SK-N-SH treated with all-trans-retinoic acid at 6 μM for 48 hours (cell line): Measurements from ENCODE around the gene FICD.

Source experiments
- ATAC-seq: fragments of 200-7000 bp; cut with Tn5 transposase; 3 replicates; pipeline ENCODE4 v1.9.1; 2020; ENCODE audit warnings: mild to moderate bottlenecking, moderate library complexity
- ARNTL ChIP-seq: fragments of 450-650 bp; formaldehyde crosslinking; IDR thresholded peaks from 2 replicates; pipeline ENCODE4 v1.5.0; 2020; ENCODE audit warnings: low read depth, mild to moderate bottlenecking, moderate library complexity, borderline replicate concordance
- BACH2 ChIP-seq: fragments of 250-450 bp; sonication (Bioruptor Pico); IDR thresholded peaks from 2 replicates; pipeline ENCODE4 v1.9.0; 2021; ENCODE audit warnings: mild to moderate bottlenecking, borderline replicate concordance
- CSDC2 ChIP-seq: fragments of 250-450 bp; sonication (Bioruptor Pico); IDR thresholded peaks from 2 replicates; pipeline ENCODE4 v1.5.0; 2020; ENCODE audit warnings: mild to moderate bottlenecking, moderate library complexity
- CSRNP3 ChIP-seq: fragments of 250-450 bp; sonication (Bioruptor Pico); IDR thresholded peaks from 2 replicates; pipeline ENCODE4 v1.5.1; 2021; ENCODE audit warnings: mild to moderate bottlenecking, moderate library complexity
- GLIS3 ChIP-seq: fragments of 250-450 bp; sonication (Bioruptor Pico); IDR thresholded peaks from 2 replicates; pipeline ENCODE4 v1.5.0; 2020; ENCODE audit warnings: mild to moderate bottlenecking, moderate library complexity
- OSR1 ChIP-seq: fragments of 250-450 bp; sonication (Bioruptor Pico); IDR thresholded peaks from 2 replicates; pipeline ENCODE4 v1.8.0; 2022; ENCODE audit warnings: moderate library complexity, mild to moderate bottlenecking, inconsistent platforms
- PATZ1 ChIP-seq: fragments of 250-450 bp; sonication (Bioruptor Pico); IDR thresholded peaks from 2 replicates; pipeline ENCODE4 v1.8.0; 2020; ENCODE audit warnings: mild to moderate bottlenecking, moderate library complexity, borderline replicate concordance
- POU6F1 ChIP-seq: fragments of 250-450 bp; sonication (Bioruptor Pico); IDR thresholded peaks from 2 replicates; pipeline ENCODE4 v1.8.0; 2021; ENCODE audit warnings: low read depth, mild to moderate bottlenecking, moderate library complexity, borderline replicate concordance
- PPARA ChIP-seq: fragments of 250-450 bp; sonication (Bioruptor Pico); IDR thresholded peaks from 2 replicates; pipeline ENCODE4 v1.5.0; 2020; ENCODE audit warnings: mild to moderate bottlenecking, borderline replicate concordance
- RARB ChIP-seq: fragments of 250-450 bp; sonication (Bioruptor Pico); IDR thresholded peaks from 2 replicates; pipeline ENCODE4 v1.8.0; 2021; ENCODE audit warnings: mild to moderate bottlenecking, moderate library complexity
- SNAI2 ChIP-seq: fragments of 250-450 bp; sonication (Bioruptor Pico); IDR thresholded peaks from 2 replicates; pipeline ENCODE4 v1.5.0; 2020; ENCODE audit warnings: mild to moderate bottlenecking, moderate library complexity
- TOX ChIP-seq: fragments of 250-450 bp; sonication (Bioruptor Pico); IDR thresholded peaks from 2 replicates; pipeline ENCODE4 v1.8.0; 2021; ENCODE audit warnings: mild to moderate bottlenecking, moderate library complexity, borderline replicate concordance
- ZC3H10 ChIP-seq: fragments of 250-450 bp; sonication (Bioruptor Pico); IDR thresholded peaks from 2 replicates; pipeline ENCODE4 v1.5.1; 2021; ENCODE audit warnings: mild to moderate bottlenecking, moderate library complexity
- ZFP3 ChIP-seq: fragments of 250-450 bp; sonication (Bioruptor Pico); IDR thresholded peaks from 2 replicates; pipeline ENCODE4 v1.5.0; 2020; ENCODE audit warnings: mild to moderate bottlenecking, moderate library complexity
- ZNF565 ChIP-seq: fragments of 450-650 bp; formaldehyde crosslinking; conservative IDR thresholded peaks from 2 replicates; pipeline ENCODE4 v1.5.0; 2020; ENCODE audit warnings: low read depth, mild to moderate bottlenecking, moderate library complexity
- ZNF8 ChIP-seq: fragments of 450-650 bp; formaldehyde crosslinking; IDR thresholded peaks from 2 replicates; pipeline ENCODE4 v1.5.0; 2020; ENCODE audit warnings: mild to moderate bottlenecking, moderate library complexity
- TF ChIP-seq, protein P1 (sequence below): fragments of 250-450 bp; sonication (Bioruptor Pico); IDR thresholded peaks from 2 replicates; pipeline ENCODE4 v1.5.0; 2020; ENCODE audit warnings: mild to moderate bottlenecking, moderate library complexity

The FICD gene

GRCh38 chr12:108505129-108505528, 9.9 kb upstream of the FICD start:
- no peak for ATAC-seq
- no peak for TF ChIP-seq ZNF8 (CRISPR knock-in tag)
- no peak for TF ChIP-seq ZC3H10 (CRISPR knock-in tag)
- TF ChIP-seq POU6F1 (CRISPR knock-in tag): no peak
- no peak for TF ChIP-seq GLIS3 (CRISPR knock-in tag)
- TF ChIP-seq, protein P1, sequence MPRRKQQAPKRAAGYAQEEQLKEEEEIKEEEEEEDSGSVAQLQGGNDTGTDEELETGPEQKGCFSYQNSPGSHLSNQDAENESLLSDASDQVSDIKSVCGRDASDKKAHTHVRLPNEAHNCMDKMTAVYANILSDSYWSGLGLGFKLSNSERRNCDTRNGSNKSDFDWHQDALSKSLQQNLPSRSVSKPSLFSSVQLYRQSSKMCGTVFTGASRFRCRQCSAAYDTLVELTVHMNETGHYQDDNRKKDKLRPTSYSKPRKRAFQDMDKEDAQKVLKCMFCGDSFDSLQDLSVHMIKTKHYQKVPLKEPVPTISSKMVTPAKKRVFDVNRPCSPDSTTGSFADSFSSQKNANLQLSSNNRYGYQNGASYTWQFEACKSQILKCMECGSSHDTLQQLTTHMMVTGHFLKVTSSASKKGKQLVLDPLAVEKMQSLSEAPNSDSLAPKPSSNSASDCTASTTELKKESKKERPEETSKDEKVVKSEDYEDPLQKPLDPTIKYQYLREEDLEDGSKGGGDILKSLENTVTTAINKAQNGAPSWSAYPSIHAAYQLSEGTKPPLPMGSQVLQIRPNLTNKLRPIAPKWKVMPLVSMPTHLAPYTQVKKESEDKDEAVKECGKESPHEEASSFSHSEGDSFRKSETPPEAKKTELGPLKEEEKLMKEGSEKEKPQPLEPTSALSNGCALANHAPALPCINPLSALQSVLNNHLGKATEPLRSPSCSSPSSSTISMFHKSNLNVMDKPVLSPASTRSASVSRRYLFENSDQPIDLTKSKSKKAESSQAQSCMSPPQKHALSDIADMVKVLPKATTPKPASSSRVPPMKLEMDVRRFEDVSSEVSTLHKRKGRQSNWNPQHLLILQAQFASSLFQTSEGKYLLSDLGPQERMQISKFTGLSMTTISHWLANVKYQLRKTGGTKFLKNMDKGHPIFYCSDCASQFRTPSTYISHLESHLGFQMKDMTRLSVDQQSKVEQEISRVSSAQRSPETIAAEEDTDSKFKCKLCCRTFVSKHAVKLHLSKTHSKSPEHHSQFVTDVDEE (CRISPR knock-in tag): no peak
- TF ChIP-seq BACH2: no peak
- no peak for TF ChIP-seq ZFP3 (CRISPR knock-in tag)
- TF ChIP-seq ARNTL (CRISPR knock-in tag): no peak
- no peak for TF ChIP-seq ZNF565 (CRISPR knock-in tag)
- TF ChIP-seq TOX (CRISPR knock-in tag): no peak
- TF ChIP-seq PATZ1: no peak
- TF ChIP-seq PPARA (CRISPR knock-in tag): no peak
- TF ChIP-seq CSDC2 (CRISPR knock-in tag): no peak

- TF ChIP-seq RARB: no peak
- no peak for TF ChIP-seq GLIS3 (CRISPR knock-in tag)
- ATAC-seq: no peak
Measured at GRCh38 chr12:108507971-108508642, 7.0 kb upstream of the FICD start.

GRCh38 chr12:108509806-108510205, 5.3 kb upstream of the FICD start:
- TF ChIP-seq ZNF565 (CRISPR knock-in tag) (no peak), CSRNP3 (CRISPR knock-in tag) (no peak), SNAI2 (CRISPR knock-in tag) (no peak), ZNF8 (CRISPR knock-in tag) (no peak), OSR1 (CRISPR knock-in tag) (no peak)
- TF ChIP-seq, all 23 proteins: peak for 0
- ATAC-seq: no peak

- ATAC-seq: no peak
- TF ChIP-seq ZFP3 (CRISPR knock-in tag) (no peak), ARNTL (CRISPR knock-in tag) (no peak), ZNF8 (CRISPR knock-in tag) (no peak)
- TF ChIP-seq, protein P1 (CRISPR knock-in tag): no peak
Measured at GRCh38 chr12:108510836-108511235, 4.2 kb upstream of the FICD start.
